HG03575 (cell line): ENCODE measurements around the gene NKX1-2.

ENCODE experiments used
- ATAC-seq: cut with Tn5 transposase; IDR thresholded peaks from one replicate; pipeline ENCODE4 v1.9.1; 2021; ENCODE audit not compliant: unreplicated experiment, insufficient number of reproducible peaks, low FRiP score; ENCODE audit errors: extremely low read depth

The NKX1-2 gene

DNA sequence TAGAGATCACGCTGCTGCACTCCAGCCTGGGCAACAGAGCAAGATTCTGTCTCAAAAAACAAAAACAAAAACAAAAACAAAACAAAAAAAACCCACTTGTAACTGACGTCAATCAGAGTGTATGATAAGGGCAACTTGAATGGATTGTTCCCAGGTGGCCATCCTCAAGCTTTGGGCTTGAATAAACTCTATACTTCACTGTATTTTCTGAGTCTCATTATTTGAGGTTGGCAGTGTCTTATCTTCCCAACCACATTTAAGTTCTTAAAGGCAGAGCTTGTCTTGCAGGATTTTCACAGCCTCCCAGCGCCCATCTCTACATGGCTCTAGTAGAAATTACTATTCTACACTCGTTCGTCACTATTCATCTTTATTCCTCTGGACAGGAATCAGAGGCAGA, 26.0 kb downstream of the NKX1-2 start:
- no peak for ATAC-seq

DNA sequence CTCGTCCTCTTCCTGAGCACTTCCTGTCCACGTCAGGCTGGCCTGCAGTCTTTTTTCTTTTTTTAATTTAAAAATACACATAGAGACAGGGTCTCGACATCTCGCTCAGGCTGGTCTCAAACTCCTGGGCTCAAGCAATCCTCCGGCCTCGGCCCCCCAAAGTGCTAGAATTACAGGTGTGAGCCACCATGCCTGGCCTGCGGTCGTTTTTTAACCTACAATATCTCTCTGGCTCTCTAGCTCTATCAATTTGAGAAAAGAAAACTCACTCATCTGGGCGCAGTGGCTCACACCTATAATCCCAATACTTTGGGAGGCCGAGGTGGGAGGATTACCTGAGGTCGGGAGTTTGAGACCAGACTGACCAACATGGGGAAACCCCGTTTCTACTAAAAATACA, 27.1 kb downstream of the NKX1-2 start:
- no peak for ATAC-seq

DNA sequence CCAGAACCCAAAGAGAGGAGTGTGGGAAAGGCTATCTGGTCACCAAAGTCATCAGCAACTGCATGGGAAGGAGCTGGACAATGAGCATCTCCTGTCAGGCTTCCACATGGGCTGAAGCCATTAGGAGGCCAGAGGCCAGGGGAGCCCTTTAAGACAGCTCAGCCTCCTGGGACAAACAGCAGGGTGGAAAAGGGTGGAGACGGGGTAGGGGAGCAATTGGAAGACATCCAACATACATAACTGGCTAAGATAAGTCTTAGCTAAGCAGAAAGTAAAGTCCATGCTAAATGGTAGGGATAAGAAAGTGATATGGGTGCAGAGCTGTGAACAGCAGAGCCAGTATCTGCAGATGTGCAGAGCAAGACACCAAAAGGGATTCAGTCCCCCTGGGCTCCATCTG, 29.6 kb downstream of the NKX1-2 start:
- ATAC-seq = no peak

GRCh38 chr10:124419635-124420034, 30.2 kb downstream of the NKX1-2 start:
- ATAC-seq = no peak

GRCh38 chr10:124418726-124419501, 30.9 kb downstream of the NKX1-2 start, which contains the start of gene OAT:
TSS of gene OAT (minus strand) at chr10:124418923. CDS start at chr10:124412171, 6,752 bp downstream.
- no peak for ATAC-seq

- no peak for ATAC-seq
These were observed 31.7 kb downstream of the NKX1-2 start for GRCh38 chr10:124417895-124418725.

DNA sequence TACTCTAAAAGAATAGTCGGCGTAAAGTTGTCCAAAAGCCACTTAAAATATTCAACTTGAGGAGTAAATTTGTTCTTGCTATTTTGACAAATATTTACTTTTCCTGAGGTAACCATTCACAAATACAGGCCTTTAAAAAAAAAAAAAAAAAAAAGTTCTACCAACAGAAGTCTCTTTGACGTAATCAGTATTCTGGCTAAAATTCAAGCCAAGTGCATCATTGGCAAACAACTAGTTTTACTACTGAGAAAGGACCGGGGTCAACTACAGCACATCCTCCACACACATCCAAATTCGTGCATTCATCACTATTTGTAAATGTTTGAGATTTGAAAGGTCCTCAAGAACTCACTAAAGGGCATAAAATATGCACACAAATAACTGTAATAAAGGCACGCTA, 33.1 kb downstream of the NKX1-2 start:
- no peak for ATAC-seq

GRCh38 chr10:124415210-124415609, 34.6 kb downstream of the NKX1-2 start:
- no peak for ATAC-seq

GRCh38 chr10:124414076-124414475, 35.8 kb downstream of the NKX1-2 start:
- no peak for ATAC-seq

- no peak for ATAC-seq
These were observed 40.1 kb downstream of the NKX1-2 start for GRCh38 chr10:124409696-124410095.

DNA sequence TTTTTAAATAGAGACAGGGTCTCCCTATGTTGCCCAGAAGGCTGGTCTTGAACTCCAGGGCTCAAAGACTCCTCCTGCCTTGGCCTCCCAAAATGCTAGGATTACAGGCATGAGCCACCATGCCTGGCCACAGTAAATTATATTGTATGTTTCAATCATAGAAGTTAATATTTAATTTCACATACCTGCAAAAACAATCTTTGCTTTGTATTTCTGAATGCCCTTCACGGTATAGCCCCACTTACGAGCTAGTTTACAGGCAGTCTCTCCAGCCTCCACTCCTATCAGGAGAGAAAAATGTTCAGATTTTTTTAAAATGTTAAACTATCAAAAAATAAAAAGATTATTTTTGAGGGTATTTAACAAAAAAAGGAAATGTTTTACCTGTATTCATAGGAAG, 41.5 kb downstream of the NKX1-2 start:
- ATAC-seq = no peak

GRCh38 chr10:124407456-124407855, 42.4 kb downstream of the NKX1-2 start:
- no peak for ATAC-seq

GRCh38 chr10:124403548-124403947, 46.3 kb downstream of the NKX1-2 start:
- no peak for ATAC-seq

- no peak for ATAC-seq
These were observed 47.6 kb downstream of the NKX1-2 start for GRCh38 chr10:124402273-124402672.

DNA sequence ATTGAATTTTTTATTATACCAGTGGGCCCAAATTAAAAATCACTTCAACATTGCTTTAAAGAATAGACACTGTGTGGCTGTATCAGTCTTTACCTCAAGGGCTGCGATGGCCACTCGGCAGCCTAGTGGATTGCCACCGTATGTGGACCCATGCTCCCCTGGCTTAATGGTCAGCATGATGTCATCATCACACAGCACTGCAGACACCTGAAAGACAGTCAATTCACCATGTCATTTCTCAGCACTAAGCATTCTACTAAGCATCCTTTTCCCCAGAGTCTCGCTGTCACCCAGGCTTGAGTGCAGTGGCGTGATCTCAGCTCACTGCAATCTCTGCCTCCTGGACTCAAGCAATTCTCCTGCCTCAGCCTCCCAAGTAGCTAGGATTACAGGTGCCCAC, 48.2 kb downstream of the NKX1-2 start:
- ATAC-seq = no peak
